ENCODE data around the gene TM4SF1. TPM values are rescaled to one million over a fixed set of nuclear protein-coding genes. Genes with fewer than 3 reads are reported as not detected.

TM4SF1 gene
- polyA plus RNA-seq, 1 donor from 2014 or later: 0.81 TPM

- Histone ChIP-seq H3F3A (ENCODE audit: insufficient read depth, low read length, poor library complexity, severe bottlenecking) (no peaks in the 10 kb centered on the region), H3K27ac (ENCODE audit: low read length) (no peak overlapping the region), H3K4me3 (ENCODE audit: low read length) (no peak overlapping the region), H3K4me2 (ENCODE audit: low read length) (no peak overlapping the region), H3K27me3 (ENCODE audit: insufficient read depth, low read depth, low read length) (no peaks in the 10 kb centered on the region), H4K20me1 (ENCODE audit: insufficient read depth) (no peaks in the 10 kb centered on the region), H3K9ac (ENCODE audit: low read length) (no peak overlapping the region), H3K79me2 (replicated peaks; ENCODE audit: insufficient read depth, low read length) (no peaks in the 10 kb centered on the region), H3K9me2 (ENCODE audit: insufficient read depth, low read length) (no peaks in the 10 kb centered on the region), H2AFZ (ENCODE audit: low read depth, low read length) (no peak overlapping the region), H3K36me3 (ENCODE audit: insufficient read depth, low read length) (no peaks in the 10 kb centered on the region), H3K9me3 (ENCODE audit: low read length) (no peaks in the 10 kb centered on the region)
- TF ChIP-seq MXI1 (conservative IDR thresholded peaks at IDR 0.05; ENCODE audit: poor library complexity, severe bottlenecking) (no peak), EP300 (conservative IDR thresholded peaks at IDR 0.05; ENCODE audit: poor library complexity, severe bottlenecking) (no peak), TAF1 (IDR thresholded peaks at IDR 0.05; ENCODE audit: low read depth) (no peak), CTCF (IDR thresholded peaks at IDR 0.05; ENCODE audit: poor library complexity, severe bottlenecking) (no peak), RAD21 (conservative IDR thresholded peaks at IDR 0.05) (no peak), POLR2AphosphoS5 (IDR thresholded peaks at IDR 0.05) (no peak), SMC3 (conservative IDR thresholded peaks at IDR 0.05; ENCODE audit: poor library complexity) (no peak), EZH2 (IDR thresholded peaks at IDR 0.05; ENCODE audit: borderline replicate concordance, insufficient read depth, low read length, poor library complexity, severe bottlenecking) (no peak)
- TF ChIP-seq, protein P1, sequence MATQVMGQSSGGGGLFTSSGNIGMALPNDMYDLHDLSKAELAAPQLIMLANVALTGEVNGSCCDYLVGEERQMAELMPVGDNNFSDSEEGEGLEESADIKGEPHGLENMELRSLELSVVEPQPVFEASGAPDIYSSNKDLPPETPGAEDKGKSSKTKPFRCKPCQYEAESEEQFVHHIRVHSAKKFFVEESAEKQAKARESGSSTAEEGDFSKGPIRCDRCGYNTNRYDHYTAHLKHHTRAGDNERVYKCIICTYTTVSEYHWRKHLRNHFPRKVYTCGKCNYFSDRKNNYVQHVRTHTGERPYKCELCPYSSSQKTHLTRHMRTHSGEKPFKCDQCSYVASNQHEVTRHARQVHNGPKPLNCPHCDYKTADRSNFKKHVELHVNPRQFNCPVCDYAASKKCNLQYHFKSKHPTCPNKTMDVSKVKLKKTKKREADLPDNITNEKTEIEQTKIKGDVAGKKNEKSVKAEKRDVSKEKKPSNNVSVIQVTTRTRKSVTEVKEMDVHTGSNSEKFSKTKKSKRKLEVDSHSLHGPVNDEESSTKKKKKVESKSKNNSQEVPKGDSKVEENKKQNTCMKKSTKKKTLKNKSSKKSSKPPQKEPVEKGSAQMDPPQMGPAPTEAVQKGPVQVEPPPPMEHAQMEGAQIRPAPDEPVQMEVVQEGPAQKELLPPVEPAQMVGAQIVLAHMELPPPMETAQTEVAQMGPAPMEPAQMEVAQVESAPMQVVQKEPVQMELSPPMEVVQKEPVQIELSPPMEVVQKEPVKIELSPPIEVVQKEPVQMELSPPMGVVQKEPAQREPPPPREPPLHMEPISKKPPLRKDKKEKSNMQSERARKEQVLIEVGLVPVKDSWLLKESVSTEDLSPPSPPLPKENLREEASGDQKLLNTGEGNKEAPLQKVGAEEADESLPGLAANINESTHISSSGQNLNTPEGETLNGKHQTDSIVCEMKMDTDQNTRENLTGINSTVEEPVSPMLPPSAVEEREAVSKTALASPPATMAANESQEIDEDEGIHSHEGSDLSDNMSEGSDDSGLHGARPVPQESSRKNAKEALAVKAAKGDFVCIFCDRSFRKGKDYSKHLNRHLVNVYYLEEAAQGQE (IDR thresholded peaks at IDR 0.05; ENCODE audit: borderline replicate concordance): no peak
These were observed 31.9 kb upstream of the TM4SF1 start for GRCh38 chr3:149409351-149409750.

DNA sequence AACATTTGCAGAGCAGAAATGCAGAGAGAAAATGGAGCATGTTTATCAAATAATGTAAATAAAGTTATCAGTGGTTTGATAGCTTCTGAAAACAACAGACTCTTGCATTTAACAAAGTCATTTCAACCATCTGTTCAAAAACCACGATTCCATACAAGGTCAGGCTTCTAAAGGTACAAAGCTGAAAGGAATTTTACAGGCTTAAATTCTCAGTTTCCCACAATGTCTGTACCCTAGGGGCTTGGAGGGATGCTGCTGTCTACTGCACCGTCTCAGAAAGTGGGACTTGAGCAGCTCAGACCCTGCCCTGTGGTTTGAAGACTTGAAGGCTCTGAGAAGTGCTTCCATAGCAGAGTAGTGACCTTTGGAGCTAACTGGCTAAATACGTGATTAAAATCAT lies 30.4 kb upstream of the TM4SF1 start:
- Histone ChIP-seq H3K4me3 (ENCODE audit: low read length) (no peak overlapping the region), H3K9me3 (ENCODE audit: low read length) (no peaks in the 10 kb centered on the region), H3K9me2 (ENCODE audit: insufficient read depth, low read length) (no peaks in the 10 kb centered on the region), H2AFZ (ENCODE audit: low read depth, low read length) (no peak overlapping the region), H3K4me2 (ENCODE audit: low read length) (no peak overlapping the region), H3F3A (ENCODE audit: insufficient read depth, low read length, poor library complexity, severe bottlenecking) (no peaks in the 10 kb centered on the region), H4K20me1 (ENCODE audit: insufficient read depth) (no peaks in the 10 kb centered on the region), H3K79me2 (replicated peaks; ENCODE audit: insufficient read depth, low read length) (no peaks in the 10 kb centered on the region), H3K9ac (ENCODE audit: low read length) (no peak overlapping the region), H3K36me3 (ENCODE audit: insufficient read depth, low read length) (no peaks in the 10 kb centered on the region), H3K27me3 (ENCODE audit: insufficient read depth, low read depth, low read length) (no peaks in the 10 kb centered on the region), H3K27ac (ENCODE audit: low read length) (no peak overlapping the region)
- no peak for TF ChIP-seq SMC3 (conservative IDR thresholded peaks at IDR 0.05; ENCODE audit: poor library complexity)

DNA sequence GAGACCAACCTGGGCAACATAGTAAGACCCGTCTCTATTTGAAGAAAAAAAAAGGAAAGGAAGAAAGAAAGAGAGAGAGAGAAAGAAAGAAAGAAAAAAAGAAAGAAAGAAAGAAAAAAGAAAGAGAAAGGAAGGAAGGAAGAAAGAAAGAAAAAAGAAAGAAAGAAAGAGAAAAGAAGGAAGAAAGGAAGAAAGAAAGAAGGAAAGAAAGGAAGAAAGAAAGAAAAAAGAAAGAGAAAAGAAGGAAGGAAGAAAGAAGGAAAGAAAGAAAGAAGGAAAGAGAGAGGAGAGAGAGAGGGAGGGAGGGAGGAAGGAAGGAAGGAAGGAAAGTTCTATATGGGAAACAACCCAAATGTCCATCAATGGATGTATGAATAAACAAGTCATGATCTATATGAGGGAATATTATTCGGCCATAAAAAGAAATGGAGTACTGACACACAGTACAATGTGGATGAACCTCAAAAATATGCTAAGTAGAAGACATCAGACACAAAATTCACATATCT lies 28.8 kb upstream of the TM4SF1 start:
- Histone ChIP-seq H3K9me2 (ENCODE audit: insufficient read depth, low read length) (no peaks in the 10 kb centered on the region), H3K79me2 (replicated peaks; ENCODE audit: insufficient read depth, low read length) (no peaks in the 10 kb centered on the region), H3K4me3 (ENCODE audit: low read length) (no peak overlapping the region), H3F3A (ENCODE audit: insufficient read depth, low read length, poor library complexity, severe bottlenecking) (no peaks in the 10 kb centered on the region), H3K9me3 (ENCODE audit: low read length) (no peaks in the 10 kb centered on the region), H2AFZ (ENCODE audit: low read depth, low read length) (no peak overlapping the region), H4K20me1 (ENCODE audit: insufficient read depth) (no peaks in the 10 kb centered on the region), H3K36me3 (ENCODE audit: insufficient read depth, low read length) (no peaks in the 10 kb centered on the region), H3K27me3 (ENCODE audit: insufficient read depth, low read depth, low read length) (no peaks in the 10 kb centered on the region), H3K9ac (ENCODE audit: low read length) (no peak overlapping the region), H3K27ac (ENCODE audit: low read length) (no peak overlapping the region), H3K4me2 (ENCODE audit: low read length) (no peak overlapping the region)
- TF ChIP-seq SMC3 (conservative IDR thresholded peaks at IDR 0.05; ENCODE audit: poor library complexity): no peak

All from neural cell (in vitro differentiated cells).